ENCODE results near the gene DTWD2.

DTWD2 gene

DNA sequence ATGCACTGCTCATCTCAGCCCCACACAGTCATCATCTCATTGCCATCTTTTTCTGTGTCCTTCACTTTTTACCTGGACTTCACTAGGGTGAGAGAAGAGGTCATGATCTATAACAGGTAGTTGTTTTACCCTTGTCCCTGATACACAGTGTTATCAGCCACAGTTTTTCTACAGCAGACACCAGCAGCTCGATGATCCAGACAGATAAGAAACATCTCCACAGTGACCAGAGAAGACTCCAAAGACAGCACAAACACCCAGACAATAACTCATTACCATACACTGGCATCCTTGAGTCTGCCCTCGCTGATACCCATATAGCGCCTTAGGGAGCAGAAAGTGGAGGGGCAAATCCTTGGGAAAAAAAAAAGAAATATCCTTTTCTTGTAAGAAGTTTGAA lies 194.1 kb downstream of the DTWD2 start:
- no peak for TF ChIP-seq MAX (IDR thresholded peaks at IDR 0.05; ENCODE audit: low read depth, low read length)
- TF ChIP-seq POLR2A (IDR thresholded peaks at IDR 0.05; ENCODE audit: extremely low read depth, insufficient read length) = no peak
- TF ChIP-seq CTCF (IDR thresholded peaks at IDR 0.05; ENCODE audit: low read depth, low read length) = no peak
- no peak for TF ChIP-seq MYC (IDR thresholded peaks at IDR 0.05; ENCODE audit: low read depth, low read length)
- no peak for DNase-seq (ENCODE audit: low read depth)

GRCh38 chr5:118793652-118794051 lies 194.7 kb downstream of the DTWD2 start:
- H3K4me3 ChIP-seq (ENCODE audit: low read depth, low read length) = no peak overlapping the region
- DNase-seq (ENCODE audit: low read depth) = no peak
- no peak for TF ChIP-seq CTCF (IDR thresholded peaks at IDR 0.05; ENCODE audit: low read depth, low read length)
- no peak for TF ChIP-seq MYC (IDR thresholded peaks at IDR 0.05; ENCODE audit: low read depth, low read length)
- TF ChIP-seq POLR2A (IDR thresholded peaks at IDR 0.05; ENCODE audit: extremely low read depth, insufficient read length) = no peak
- no peak for TF ChIP-seq MAX (IDR thresholded peaks at IDR 0.05; ENCODE audit: low read depth, low read length)

More for the DNA sequence above, 194.1 kb downstream of the DTWD2 start:
- H3K4me3 ChIP-seq (ENCODE audit: low read depth, low read length) = no peak overlapping the region

GRCh38 chr5:118793091-118793490 lies 195.3 kb downstream of the DTWD2 start:
- TF ChIP-seq MAX (IDR thresholded peaks at IDR 0.05; ENCODE audit: low read depth, low read length) = no peak
- TF ChIP-seq CTCF (IDR thresholded peaks at IDR 0.05; ENCODE audit: low read depth, low read length) = no peak
- no peak for TF ChIP-seq POLR2A (IDR thresholded peaks at IDR 0.05; ENCODE audit: extremely low read depth, insufficient read length)
- no peak for TF ChIP-seq MYC (IDR thresholded peaks at IDR 0.05; ENCODE audit: low read depth, low read length)
- no peak overlapping the region for H3K4me3 ChIP-seq (ENCODE audit: low read depth, low read length)
- no peak for DNase-seq (ENCODE audit: low read depth)

DNA sequence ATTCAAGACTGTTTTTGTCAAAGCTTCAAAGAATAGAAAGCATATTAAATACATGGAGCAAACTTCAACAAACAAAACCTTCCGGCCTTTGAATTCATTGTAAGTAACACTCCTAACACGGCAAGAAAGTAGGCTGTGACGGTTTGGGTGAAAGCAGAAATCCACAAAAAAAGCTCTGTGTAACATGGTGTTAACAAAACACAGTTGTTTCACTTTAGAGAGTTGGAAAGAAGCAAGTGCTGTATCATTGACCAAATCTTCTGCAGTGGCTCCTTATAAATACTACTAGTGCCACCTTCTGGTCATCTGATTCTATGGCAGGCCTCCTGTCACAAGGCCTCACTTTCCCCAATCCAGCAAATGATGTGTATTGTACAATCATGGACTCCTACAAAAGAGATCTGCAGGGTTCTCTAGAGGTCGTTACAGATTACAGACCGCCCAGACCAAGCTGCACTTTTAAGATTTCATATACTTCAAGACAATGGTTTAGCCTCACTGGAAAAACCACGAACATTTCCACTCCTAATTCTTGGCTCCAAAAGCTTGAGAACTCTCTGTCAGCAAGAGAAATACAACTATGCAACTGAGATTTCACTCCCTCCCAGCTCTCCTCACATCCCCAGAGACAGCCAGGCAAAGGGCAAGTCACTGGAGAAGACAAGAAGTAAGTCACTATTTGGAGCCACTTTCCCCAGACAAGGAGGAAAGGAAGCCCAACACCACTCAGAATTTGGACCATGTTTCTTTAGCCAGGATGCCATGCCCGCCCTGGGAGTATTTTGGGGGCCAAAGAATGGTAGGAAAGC lies 196.2 kb downstream of the DTWD2 start:
- DNase-seq (ENCODE audit: low read depth) = peak; percentile 68
- TF ChIP-seq POLR2A (IDR thresholded peaks at IDR 0.05; ENCODE audit: extremely low read depth, insufficient read length) (no peak), CTCF (IDR thresholded peaks at IDR 0.05; ENCODE audit: low read depth, low read length) (peak; percentile 69)
- H3K4me3 ChIP-seq (ENCODE audit: low read depth, low read length) = no peak overlapping the region

DNA sequence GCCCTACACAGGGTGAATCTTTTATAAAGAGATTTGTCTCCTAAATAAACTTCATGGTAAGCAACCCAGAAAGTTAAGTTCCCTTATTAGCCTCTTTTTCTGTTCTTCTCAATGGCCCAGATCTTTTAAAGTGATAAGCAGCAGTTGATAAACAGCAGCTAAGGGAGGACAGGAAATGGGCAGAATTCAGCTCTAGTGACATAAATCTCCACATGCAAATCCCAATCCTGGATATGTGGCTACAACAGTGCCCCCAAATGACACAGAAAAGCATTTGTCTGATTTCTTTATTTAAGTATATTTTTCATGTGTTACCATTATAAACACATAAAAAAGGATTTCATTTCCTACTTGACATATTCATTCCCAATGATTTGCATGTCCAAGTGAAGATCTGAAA lies 199.0 kb downstream of the DTWD2 start:
- DNase-seq (ENCODE audit: low read depth) = peak; percentile 5
- TF ChIP-seq MAX (IDR thresholded peaks at IDR 0.05; ENCODE audit: low read depth, low read length) (no peak), CTCF (IDR thresholded peaks at IDR 0.05; ENCODE audit: low read depth, low read length) (no peak), POLR2A (IDR thresholded peaks at IDR 0.05; ENCODE audit: extremely low read depth, insufficient read length) (no peak), MYC (IDR thresholded peaks at IDR 0.05; ENCODE audit: low read depth, low read length) (no peak)

More for the DNA sequence above, 199.0 kb downstream of the DTWD2 start:
- no peak overlapping the region for H3K4me3 ChIP-seq (ENCODE audit: low read depth, low read length)
